GM06990 (cell line): ENCODE measurements around the gene KCNN3.
A peak's percentile ranks its signal among the peaks of the same experiment; 100 is the strongest.

Experiments used
- DNase-seq: peaks from one replicate; pipeline ENCODE4 v3.0.0-alpha.2; 2011; ENCODE audit not compliant: insufficient read length; ENCODE audit errors: extremely low read depth
- H3K27me3 ChIP-seq: replicated peaks from 2 replicates; pipeline ENCODE4 v1.6.0; 2011; ENCODE audit warnings: low read length; ENCODE audit not compliant: control insufficient read depth, insufficient read depth
- H3K36me3 ChIP-seq: 2 replicates; pipeline ENCODE4 v1.5.1; 2011; ENCODE audit warnings: low read length; ENCODE audit not compliant: control insufficient read depth, insufficient read depth
- H3K4me3 ChIP-seq: replicated peaks from 2 replicates; pipeline ENCODE4 v1.5.1; 2011; ENCODE audit warnings: low read depth, mild to moderate bottlenecking, control low read depth, low read length
- TF ChIP-seq, protein P1 (sequence below): IDR thresholded peaks from 2 replicates; pipeline ENCODE4 v1.5.1; 2011; ENCODE audit warnings: low read length, control low read depth, mild to moderate bottlenecking, inconsistent platforms; ENCODE audit not compliant: insufficient read depth, poor library complexity, severe bottlenecking

The KCNN3 gene

DNA sequence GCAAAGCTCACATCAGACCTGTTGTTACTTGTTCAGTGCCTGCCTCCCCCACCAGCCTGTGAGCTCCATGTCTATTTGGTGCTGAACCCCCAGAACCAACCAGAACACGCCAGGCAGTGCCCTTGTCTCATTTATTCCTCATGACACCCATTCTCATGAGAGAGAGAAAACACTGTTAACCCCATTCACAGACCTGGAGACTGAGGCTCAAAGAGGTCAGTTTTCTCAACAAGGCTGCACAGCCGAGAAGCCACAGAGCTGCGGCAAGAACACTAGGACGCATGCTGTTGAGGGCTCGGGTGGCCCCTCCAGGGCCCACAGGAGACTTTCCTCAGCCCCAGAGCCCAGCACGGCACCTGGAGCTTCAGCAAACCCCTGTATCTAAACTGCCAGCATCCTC is 13.1 kb downstream of the KCNN3 start:
- DNase-seq, result no peak
- H3K4me3 ChIP-seq, result peak overlapping the region; percentile 70
- H3K27me3 ChIP-seq, result no peaks in the 10 kb centered on the region
- TF ChIP-seq, protein P1, sequence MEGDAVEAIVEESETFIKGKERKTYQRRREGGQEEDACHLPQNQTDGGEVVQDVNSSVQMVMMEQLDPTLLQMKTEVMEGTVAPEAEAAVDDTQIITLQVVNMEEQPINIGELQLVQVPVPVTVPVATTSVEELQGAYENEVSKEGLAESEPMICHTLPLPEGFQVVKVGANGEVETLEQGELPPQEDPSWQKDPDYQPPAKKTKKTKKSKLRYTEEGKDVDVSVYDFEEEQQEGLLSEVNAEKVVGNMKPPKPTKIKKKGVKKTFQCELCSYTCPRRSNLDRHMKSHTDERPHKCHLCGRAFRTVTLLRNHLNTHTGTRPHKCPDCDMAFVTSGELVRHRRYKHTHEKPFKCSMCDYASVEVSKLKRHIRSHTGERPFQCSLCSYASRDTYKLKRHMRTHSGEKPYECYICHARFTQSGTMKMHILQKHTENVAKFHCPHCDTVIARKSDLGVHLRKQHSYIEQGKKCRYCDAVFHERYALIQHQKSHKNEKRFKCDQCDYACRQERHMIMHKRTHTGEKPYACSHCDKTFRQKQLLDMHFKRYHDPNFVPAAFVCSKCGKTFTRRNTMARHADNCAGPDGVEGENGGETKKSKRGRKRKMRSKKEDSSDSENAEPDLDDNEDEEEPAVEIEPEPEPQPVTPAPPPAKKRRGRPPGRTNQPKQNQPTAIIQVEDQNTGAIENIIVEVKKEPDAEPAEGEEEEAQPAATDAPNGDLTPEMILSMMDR, result no peak
- no peaks in the 10 kb centered on the region for H3K36me3 ChIP-seq

DNA sequence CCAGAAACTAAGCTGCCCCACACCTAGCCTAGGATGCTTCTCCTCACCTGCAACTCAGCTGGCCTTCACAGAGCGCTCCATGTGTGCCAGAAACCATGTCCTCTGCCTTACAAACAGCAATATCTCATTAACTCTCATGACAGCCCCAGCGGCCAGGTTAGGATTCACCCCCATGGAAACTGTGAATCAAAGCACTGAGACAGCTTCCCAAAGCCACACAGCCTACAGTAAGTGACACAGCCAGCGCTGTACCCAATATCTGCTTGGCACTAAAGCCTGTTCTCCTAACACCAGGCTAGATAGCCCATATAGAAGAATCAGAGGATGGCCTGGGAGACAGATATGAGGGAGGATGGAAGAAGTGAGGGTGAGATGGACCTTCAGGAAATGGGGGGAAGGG is 13.5 kb downstream of the KCNN3 start:
- DNase-seq, result no peak
- no peaks in the 10 kb centered on the region for H3K27me3 ChIP-seq
- TF ChIP-seq, protein P1, result no peak
- H3K36me3 ChIP-seq, result no peaks in the 10 kb centered on the region
- peak overlapping the region; percentile 70 for H3K4me3 ChIP-seq

DNA sequence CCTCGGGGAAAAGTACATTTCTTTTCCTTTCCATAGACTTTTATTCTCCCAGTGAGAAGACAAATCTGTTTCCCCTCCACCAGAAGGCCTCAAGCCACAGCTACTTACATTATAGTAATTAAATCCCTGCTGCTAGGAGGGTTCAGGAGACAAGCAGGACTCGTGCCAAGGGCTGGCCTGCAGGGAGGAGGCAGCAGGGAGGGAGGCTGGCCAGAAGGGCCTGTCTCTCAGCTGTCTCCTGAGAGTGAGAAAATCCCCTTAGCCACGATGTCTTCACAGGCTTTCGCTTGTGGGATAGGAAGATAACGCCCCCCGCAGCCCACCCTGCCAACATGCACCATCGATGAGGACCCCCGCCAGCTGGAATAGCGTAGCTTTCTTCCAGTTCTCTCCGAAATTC is 14.0 kb downstream of the KCNN3 start:
- no peaks in the 10 kb centered on the region for H3K27me3 ChIP-seq
- H3K4me3 ChIP-seq, result no peak overlapping the region
- TF ChIP-seq, protein P1, result no peak
- no peak for DNase-seq
- no peaks in the 10 kb centered on the region for H3K36me3 ChIP-seq

DNA sequence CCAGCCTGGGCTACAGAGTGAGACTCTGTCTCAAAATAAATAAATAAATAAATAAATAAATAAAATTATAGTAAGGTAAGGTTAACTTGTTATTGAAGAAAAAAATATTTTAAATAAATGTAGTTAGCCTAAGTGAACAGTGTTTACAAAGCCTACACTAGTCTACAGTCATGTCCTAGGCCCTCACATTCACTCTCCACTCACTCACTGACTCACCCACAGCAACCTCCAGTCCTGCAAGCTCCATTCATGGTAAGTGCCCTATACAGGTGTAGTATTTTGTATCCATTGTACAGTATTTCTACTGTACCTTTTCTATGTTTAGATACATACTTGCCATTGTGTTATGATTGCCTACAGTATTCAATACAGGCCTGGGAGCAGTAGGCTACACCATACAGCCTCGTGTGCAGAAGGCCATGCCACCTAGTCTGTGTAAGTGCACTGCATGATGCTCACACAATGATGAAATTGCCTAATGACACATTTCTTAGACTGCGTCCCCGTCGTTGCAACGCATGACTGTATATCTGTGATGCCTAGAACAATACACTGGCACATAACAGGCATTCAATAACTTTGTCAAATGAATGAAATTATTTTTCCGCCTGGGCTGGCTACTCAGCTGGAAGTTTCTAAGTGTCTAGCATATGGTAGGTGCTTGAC is 14.8 kb downstream of the KCNN3 start:
- H3K36me3 ChIP-seq, result no peaks in the 10 kb centered on the region
- DNase-seq, result no peak
- no peaks in the 10 kb centered on the region for H3K27me3 ChIP-seq
- TF ChIP-seq, protein P1, result no peak
- no peak overlapping the region for H3K4me3 ChIP-seq

DNA sequence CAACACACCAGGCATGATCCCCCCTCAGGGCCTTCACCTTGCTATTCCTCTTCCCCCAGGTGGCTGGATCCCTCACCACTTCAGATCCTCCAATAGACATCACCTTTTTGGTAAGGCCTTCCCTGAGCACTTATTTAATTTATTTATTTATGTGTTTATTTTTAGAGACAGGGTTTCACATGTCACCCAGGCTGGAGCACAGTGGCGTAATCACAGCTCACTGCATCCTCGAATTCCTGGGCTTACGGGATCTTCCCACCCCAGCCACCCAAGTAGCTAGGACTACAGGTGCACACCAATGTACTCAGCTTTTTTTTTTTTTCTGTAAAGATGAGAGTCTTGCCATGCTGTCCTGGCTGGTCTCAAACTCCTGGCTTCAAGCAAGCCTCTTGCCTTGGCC is 17.2 kb downstream of the KCNN3 start:
- TF ChIP-seq, protein P1, result no peak
- no peak overlapping the region for H3K4me3 ChIP-seq
- no peak for DNase-seq
- H3K27me3 ChIP-seq, result no peaks in the 10 kb centered on the region
- no peaks in the 10 kb centered on the region; the same call in 1 of the 2 replicates for H3K36me3 ChIP-seq
